SK-N-SH (cell line): ENCODE data around the gene PTPMT1. TPM values are rescaled to one million over a fixed set of nuclear protein-coding genes. Genes with fewer than 3 reads are reported as not detected.

Experiments
- CTCF ChIA-PET: fragments of 300-600, 350-600 bp; formaldehyde crosslinking; extraction: SDS; loops from one replicate; lab custom pipeline; 2021; lab: Yijun Ruan, JAX
- POLR2A ChIA-PET: fragments of 350-600 bp; sonication (Branson Sonifier 250); formaldehyde crosslinking; extraction: SDS; loops from one replicate; lab custom pipeline; 2020; ENCODE audit warnings: antibody characterized with exemption, inconsistent platforms; lab: Yijun Ruan, JAX
- DNase-seq: peaks from one replicate; pipeline ENCODE4 v3.0.0; 2012
- H2AFZ ChIP-seq: fragments of 200-600 bp; sonication (generic); 2 replicates; pipeline ENCODE4 v1.8.1; 2016; ENCODE audit warnings: antibody characterized with exemption, mild to moderate bottlenecking, low read depth
- H3F3A ChIP-seq: fragments of 200-600 bp; sonication (generic); replicated peaks from 2 replicates; pipeline ENCODE3; 2016; ENCODE audit warnings: antibody characterized with exemption, mild to moderate bottlenecking; ENCODE audit not compliant: insufficient read depth
- H3K27ac ChIP-seq, 2 experiments: fragments of 200-500 bp in 1 of 2; fragments of 200-600 bp in 1 of 2; sonication (Bioruptor generic) in 1 of 2; sonication (generic), shearing (Covaris generic) in 1 of 2; 2 replicates each; pipeline versions ENCODE4 v1.5.1 to v1.6.1; 2014 to 2016; ENCODE audit warnings: low read depth in 2 of 2, inconsistent platforms in 1 of 2, low read length in 1 of 2, mild to moderate bottlenecking in 1 of 2, mixed read lengths in 1 of 2
- H3K27me3 ChIP-seq: fragments of 200-600 bp; sonication (generic), shearing (Covaris generic); 2 replicates; pipeline ENCODE4 v1.6.1; 2016; ENCODE audit warnings: mixed run types; ENCODE audit not compliant: insufficient read depth
- H3K36me3 ChIP-seq, 2 experiments: fragments of 200-500 bp in 1 of 2; fragments of 200-600 bp in 1 of 2; sonication (Bioruptor generic) in 1 of 2; sonication (generic) in 1 of 2; replicated peaks in 1 of 2; 2 replicates each; pipeline versions ENCODE3 to v1.5.1; 2014 to 2016; ENCODE audit warnings: low read length in 1 of 2, mild to moderate bottlenecking in 1 of 2; ENCODE audit not compliant: insufficient read depth in 2 of 2, control insufficient read depth in 1 of 2
- H3K4me1 ChIP-seq, 2 experiments: fragments of 200-500 bp in 1 of 2; fragments of 200-600 bp in 1 of 2; sonication (Bioruptor generic) in 1 of 2; sonication (generic), shearing (Covaris generic) in 1 of 2; 2 replicates each; pipeline versions ENCODE4 v1.5.1 to v1.6.1; 2014 to 2016; ENCODE audit warnings: low read depth in 1 of 2, low read length in 1 of 2, mixed run types in 1 of 2; ENCODE audit not compliant: insufficient read depth in 2 of 2, control insufficient read depth in 1 of 2
- H3K4me2 ChIP-seq: fragments of 200-600 bp; sonication (generic), shearing (Covaris generic); 2 replicates; pipeline ENCODE4 v1.6.1; 2017; ENCODE audit warnings: mixed run types
- H3K4me3 ChIP-seq, 2 experiments: fragments of 200-500 bp in 1 of 2; fragments of 200-600 bp in 1 of 2; sonication (Bioruptor generic) in 1 of 2; sonication (generic), shearing (Covaris generic) in 1 of 2; 2 replicates each; pipeline versions ENCODE4 v1.5.1 to v1.8.1; 2014 to 2016; ENCODE audit warnings: low read depth in 2 of 2, inconsistent platforms in 1 of 2, low read length in 1 of 2, mild to moderate bottlenecking in 1 of 2, mixed read lengths in 1 of 2, moderate library complexity in 1 of 2
- H3K79me2 ChIP-seq: fragments of 200-600 bp; sonication (generic); 2 replicates; pipeline ENCODE4 v1.8.1; 2017; ENCODE audit warnings: mild to moderate bottlenecking; ENCODE audit not compliant: insufficient read depth
- H3K9ac ChIP-seq: fragments of 200-600 bp; sonication (generic); 2 replicates; pipeline ENCODE4 v1.6.1; 2017; ENCODE audit warnings: mixed run types
- H3K9me2 ChIP-seq: fragments of 200-600 bp; sonication (generic); 2 replicates; pipeline ENCODE4 v1.6.1; 2017; ENCODE audit warnings: mixed run types
- H3K9me3 ChIP-seq: fragments of 200-600 bp; sonication (generic); 2 replicates; pipeline ENCODE4 v1.6.1; 2017; ENCODE audit warnings: mixed run types, mild to moderate bottlenecking, moderate library complexity
- H4K20me1 ChIP-seq: fragments of 200-600 bp; sonication (generic); 2 replicates; pipeline ENCODE4 v1.6.1; 2017; ENCODE audit warnings: mild to moderate bottlenecking, mixed run types; ENCODE audit not compliant: insufficient read depth
- CHD2 ChIP-seq: fragments of 150-350 bp; IDR thresholded peaks from 2 replicates; pipeline ENCODE4 v1.6.1; 2018; ENCODE audit warnings: low read length; ENCODE audit not compliant: partially characterized antibody
- ELF1 ChIP-seq: IDR thresholded peaks from 2 replicates; pipeline ENCODE4 v1.4.0; 2012
- EZH2phosphoT487 ChIP-seq: fragments of 200-600 bp; sonication (generic); IDR thresholded peaks from 2 replicates; pipeline ENCODE4 v1.6.1; 2017; ENCODE audit warnings: low read depth, mixed run types, mild to moderate bottlenecking, antibody characterized with exemption, moderate library complexity, borderline replicate concordance
- FOSL2 ChIP-seq: IDR thresholded peaks from 2 replicates; pipeline ENCODE4 v1.4.0; 2012; ENCODE audit warnings: low read depth, mild to moderate bottlenecking, moderate library complexity, borderline replicate concordance
- FOXJ3 ChIP-seq: sonication (generic); formaldehyde crosslinking; IDR thresholded peaks from 2 replicates; pipeline ENCODE4 v1.5.1; 2020; ENCODE audit warnings: mild to moderate bottlenecking, missing genetic modification reagents
- FOXM1 ChIP-seq: IDR thresholded peaks from 2 replicates; pipeline ENCODE4 v1.4.0; 2012; ENCODE audit warnings: low read depth, mild to moderate bottlenecking
- GATA2 ChIP-seq: sonication (generic); formaldehyde crosslinking; IDR thresholded peaks from 2 replicates; pipeline ENCODE4 v1.5.0; 2020; ENCODE audit warnings: mild to moderate bottlenecking, missing genetic modification reagents
- IRF3 ChIP-seq: fragments of 150-350 bp; IDR thresholded peaks from 2 replicates; pipeline ENCODE4 v1.6.1; 2016; ENCODE audit warnings: mild to moderate bottlenecking, low read depth, low read length
- MAX ChIP-seq: IDR thresholded peaks from 2 replicates; pipeline ENCODE4 v1.4.0; 2012; ENCODE audit warnings: low read depth
- MEF2A ChIP-seq: IDR thresholded peaks from 2 replicates; pipeline ENCODE4 v1.4.0; 2012; ENCODE audit warnings: low read depth, borderline replicate concordance
- MXI1 ChIP-seq: IDR thresholded peaks from 2 replicates; pipeline ENCODE4 v1.6.1; 2012; ENCODE audit warnings: mild to moderate bottlenecking, low read depth, low read length, improper control_type of control experiment
- POLR2AphosphoS5 ChIP-seq: IDR thresholded peaks from 2 replicates; pipeline ENCODE4 v1.6.1; 2012; ENCODE audit warnings: low read depth, low read length
- RXRA ChIP-seq: IDR thresholded peaks from 2 replicates; pipeline ENCODE4 v1.4.0; 2012; ENCODE audit warnings: low read depth, mild to moderate bottlenecking, borderline replicate concordance
- SIN3A ChIP-seq: IDR thresholded peaks from 2 replicates; pipeline ENCODE4 v1.6.1; 2012; ENCODE audit warnings: low read depth, mild to moderate bottlenecking, low read length, moderate library complexity, borderline replicate concordance
- SMC3 ChIP-seq: IDR thresholded peaks from 2 replicates; pipeline ENCODE4 v1.6.1; 2012; ENCODE audit warnings: low read depth, low read length, improper control_type of control experiment
- TCF12 ChIP-seq: IDR thresholded peaks from 2 replicates; pipeline ENCODE4 v1.4.0; 2012
- USF2 ChIP-seq: fragments of 150-350 bp; IDR thresholded peaks from 2 replicates; pipeline ENCODE4 v1.6.1; 2017; ENCODE audit warnings: antibody characterized with exemption, low read length, low read depth, borderline replicate concordance
- ZBTB33 ChIP-seq: IDR thresholded peaks from 2 replicates; pipeline ENCODE4 v1.4.0; 2012; ENCODE audit warnings: low read depth, borderline replicate concordance
- WGBS: methylation state at CpG from one replicate; pipeline ENCODE4 v1.1.6; 2017; ENCODE audit warnings: low lambda C conversion rate; 5-methylcytosine and 5-hydroxymethylcytosine counted together
- polyA plus RNA-seq, 3 experiments: library from polyadenylated mRNA; depleted of rRNA; stranded (reverse); fragments of >200 nt; gene quantifications; 2 replicates each; pipeline ENCODE4 v1.2.3, GENCODE V29; 2012

The PTPMT1 gene
- polyA plus RNA-seq, 1 of the 3 experiments (the other 2 are of a cell fraction): 64.4 TPM

GRCh38 chr11:47570651-47571356, 5.4 kb downstream of the PTPMT1 start (continued):
- no peak for TF ChIP-seq ZBTB33
- no peak for TF ChIP-seq CHD2
- TF ChIP-seq FOXM1: no peak
- TF ChIP-seq EZH2phosphoT487: no peak
- no peak for TF ChIP-seq ELF1
- no peak for TF ChIP-seq FOXJ3 (CRISPR knock-in tag)

- H3K27ac ChIP-seq: no peak overlapping the region
These were observed 5.9 kb downstream of the PTPMT1 start for GRCh38 chr11:47571357-47571729.

GRCh38 chr11:47571895-47572294, 6.5 kb downstream of the PTPMT1 start:
- peaks cover 36 to 45% of the 10 kb centered on the region in 2 experiments for H3K36me3 ChIP-seq
- ChIA-PET CTCF (interaction anchor here (1.3 kb wide), 1 partner anchor 18 kb away, joined by 3 read pairs; no protein-coding TSS in a partner anchor), POLR2A (no interaction called here)
- no peak overlapping the region for H2AFZ ChIP-seq
- no peak overlapping the region for H3K4me2 ChIP-seq
- peaks cover 80% of the 10 kb centered on the region for H3K79me2 ChIP-seq
- WGBS: 80% methylated on average over 1 of the region's 1 CpG
- H3K9ac ChIP-seq: no peak overlapping the region
- no peaks in the 10 kb centered on the region for H3K9me3 ChIP-seq
- H3K27me3 ChIP-seq: no peaks in the 10 kb centered on the region
- H3F3A ChIP-seq: no peaks in the 10 kb centered on the region
- no peak overlapping the region for H3K4me3 ChIP-seq
- H3K9me2 ChIP-seq: no peaks in the 10 kb centered on the region
- peaks cover 4 to 10% of the 10 kb centered on the region in 2 experiments; a peak in 2 of 4 replicates for H3K4me1 ChIP-seq
- peaks cover 4% of the 10 kb centered on the region; the same call in 1 of the 2 replicates for H4K20me1 ChIP-seq
- H3K27ac ChIP-seq: no peak overlapping the region
- no peak for DNase-seq
- TF ChIP-seq MAX: no peak
- TF ChIP-seq MXI1: no peak
- no peak for TF ChIP-seq FOSL2
- TF ChIP-seq RXRA: no peak
- TF ChIP-seq GATA2 (CRISPR knock-in tag): no peak
- TF ChIP-seq MEF2A: no peak
- no peak for TF ChIP-seq POLR2AphosphoS5
- no peak for TF ChIP-seq SMC3
- TF ChIP-seq IRF3: no peak
- no peak for TF ChIP-seq USF2

More at GRCh38 chr11:47571357-47571729, 5.9 kb downstream of the PTPMT1 start:
- Histone ChIP-seq H3K27me3 (no peaks in the 10 kb centered on the region), H3K9me2 (no peaks in the 10 kb centered on the region), H3F3A (no peaks in the 10 kb centered on the region), H3K4me3 (no peak overlapping the region), H4K20me1 (peaks cover 4% of the 10 kb centered on the region; the same call in 1 of the 2 replicates), H3K4me2 (no peak overlapping the region), H3K36me3 (peaks cover 36 to 40% of the 10 kb centered on the region in 2 experiments), H2AFZ (no peak overlapping the region), H3K9ac (no peak overlapping the region), H3K9me3 (no peaks in the 10 kb centered on the region), H3K79me2 (peaks cover 80% of the 10 kb centered on the region), H3K4me1 (peaks cover 4 to 10% of the 10 kb centered on the region in 2 experiments; a peak in 3 of 4 replicates)
- no peak for DNase-seq
- no peak for TF ChIP-seq TCF12
- TF ChIP-seq USF2: no peak
- TF ChIP-seq MAX: no peak
- TF ChIP-seq MXI1: no peak
- no peak for TF ChIP-seq SIN3A
- no peak for TF ChIP-seq SMC3
- CTCF ChIA-PET: no interaction called here
- POLR2A ChIA-PET: no interaction called here
- WGBS: 89% methylated on average over 4 of the region's 4 CpGs
